GM23338 (cell line): ENCODE measurements around the gene SLC6A13. TPM values are rescaled to one million over a fixed set of nuclear protein-coding genes. Genes with fewer than 3 reads are reported as not detected.

Source experiments
- ATAC-seq: fragments of 200-7000 bp; cut with Tn5 transposase; 3 replicates; pipeline ENCODE4 v1.9.1; 2020
- DNase-seq: peaks from one replicate; pipeline ENCODE4 v3.0.0-alpha.2; 2015; ENCODE audit warnings: low spot score
- H2AFZ ChIP-seq: fragments of 200-600 bp; sonication (generic); 2 replicates; pipeline ENCODE4 v1.8.0; 2016; ENCODE audit warnings: antibody characterized with exemption, mild to moderate bottlenecking, moderate library complexity
- H3F3A ChIP-seq: fragments of 200-600 bp; sonication (generic); replicated peaks from 2 replicates; pipeline ENCODE4 v1.8.0; 2017; ENCODE audit warnings: antibody characterized with exemption, mixed run types, low read depth
- H3K27ac ChIP-seq: fragments of 200-600 bp; sonication (generic); 2 replicates; pipeline ENCODE4 v1.6.1; 2016; ENCODE audit warnings: low read depth
- H3K27me3 ChIP-seq: fragments of 200-600 bp; sonication (generic); 2 replicates; pipeline ENCODE4 v1.8.0; 2016; ENCODE audit warnings: mild to moderate bottlenecking, mixed run types, moderate library complexity; ENCODE audit not compliant: insufficient read depth
- H3K36me3 ChIP-seq: fragments of 200-600 bp; sonication (generic); 2 replicates; pipeline ENCODE4 v1.8.0; 2016; ENCODE audit warnings: mild to moderate bottlenecking; ENCODE audit not compliant: insufficient read depth
- H3K4me1 ChIP-seq: fragments of 200-600 bp; sonication (generic); 2 replicates; pipeline ENCODE4 v1.8.0; 2016; ENCODE audit warnings: mild to moderate bottlenecking, moderate library complexity; ENCODE audit not compliant: insufficient read depth
- H3K4me2 ChIP-seq: fragments of 200-600 bp; sonication (generic); 2 replicates; pipeline ENCODE4 v1.7.1; 2017; ENCODE audit warnings: mixed run types
- H3K4me3 ChIP-seq: fragments of 200-600 bp; sonication (generic); 2 replicates; pipeline ENCODE4 v1.6.1; 2016; ENCODE audit warnings: mixed run types
- H3K79me2 ChIP-seq: fragments of 200-600 bp; sonication (generic); replicated peaks from 2 replicates; pipeline ENCODE4 v1.8.0; 2017; ENCODE audit warnings: mild to moderate bottlenecking; ENCODE audit not compliant: insufficient read depth
- H3K9me2 ChIP-seq: fragments of 200-600 bp; sonication (generic); 2 replicates; pipeline ENCODE4 v1.8.0; 2017; ENCODE audit not compliant: insufficient read depth
- H4K20me1 ChIP-seq: fragments of 200-600 bp; sonication (generic); replicated peaks from 2 replicates; pipeline ENCODE4 v1.8.0; 2017; ENCODE audit warnings: mild to moderate bottlenecking; ENCODE audit not compliant: insufficient read depth
- H3K27ac Mint-ChIP-seq: 2 replicates; pipeline ENCODE4 v1.8.0; 2020; ENCODE audit warnings: inconsistent platforms, mild to moderate bottlenecking, moderate library complexity, mixed read lengths
- H3K27me3 Mint-ChIP-seq: 3 replicates; pipeline ENCODE4 v1.8.0; 2022; ENCODE audit warnings: low read depth, mild to moderate bottlenecking, moderate library complexity, mixed read lengths, inconsistent platforms; ENCODE audit not compliant: insufficient read depth, poor library complexity
- H3K36me3 Mint-ChIP-seq: 3 replicates; pipeline ENCODE4 v1.8.0; 2021; ENCODE audit warnings: low read depth, mild to moderate bottlenecking, inconsistent platforms, moderate library complexity, mixed read lengths
- H3K4me1 Mint-ChIP-seq: 3 replicates; pipeline ENCODE4 v1.8.0; 2020; ENCODE audit warnings: mild to moderate bottlenecking, inconsistent platforms, mixed read lengths
- H3K4me3 Mint-ChIP-seq: 3 replicates; pipeline ENCODE4 v1.8.0; 2021; ENCODE audit warnings: moderate library complexity, mild to moderate bottlenecking, inconsistent platforms, mixed read lengths
- H3K9me3 Mint-ChIP-seq: 3 replicates; pipeline ENCODE4 v1.8.0; 2020; ENCODE audit warnings: moderate library complexity, mild to moderate bottlenecking, inconsistent platforms, mixed read lengths
- CREB1 ChIP-seq: fragments of 250-450 bp; sonication (Bioruptor Pico); IDR thresholded peaks from 2 replicates; pipeline ENCODE4 v1.5.0; 2020; ENCODE audit warnings: low read depth, mild to moderate bottlenecking, moderate library complexity
- EZH2 ChIP-seq: fragments of 200-600 bp; sonication (generic); IDR thresholded peaks from one replicate; pipeline ENCODE4 v1.8.0; 2017; ENCODE audit warnings: antibody characterized with exemption, mild to moderate bottlenecking, low read depth; ENCODE audit not compliant: unreplicated experiment
- JUNB ChIP-seq: IDR thresholded peaks from one replicate; pipeline ENCODE4 v1.6.1; 2016; ENCODE audit warnings: antibody characterized with exemption; ENCODE audit not compliant: unreplicated experiment
- NANOG ChIP-seq: IDR thresholded peaks from 2 replicates; pipeline ENCODE4 v1.6.1; 2016; ENCODE audit warnings: antibody characterized with exemption, borderline replicate concordance
- POLR2AphosphoS5 ChIP-seq: IDR thresholded peaks from 2 replicates; pipeline ENCODE4 v1.6.1; 2016; ENCODE audit warnings: antibody characterized with exemption, low read depth
- STAT1 ChIP-seq: IDR thresholded peaks from one replicate; pipeline ENCODE4 v1.6.1; 2016; ENCODE audit warnings: antibody characterized with exemption; ENCODE audit not compliant: unreplicated experiment
- ZNF114 ChIP-seq: fragments of 250-450 bp; sonication (Bioruptor Pico); IDR thresholded peaks from 2 replicates; pipeline ENCODE4 v1.5.0; 2020; ENCODE audit warnings: mild to moderate bottlenecking, moderate library complexity
- ZNF331 ChIP-seq: fragments of 250-450 bp; sonication (Bioruptor Pico); IDR thresholded peaks from 2 replicates; pipeline ENCODE4 v1.5.0; 2020; ENCODE audit warnings: low read depth, mild to moderate bottlenecking, moderate library complexity
- polyA plus RNA-seq: library from polyadenylated mRNA; unstranded; fragments of >200 nt; fragmentation: Nextera tagmentation; extraction: Ambion mirVana; gene quantifications from 2 replicates; pipeline ENCODE4 v1.2.1, GENCODE V29; 2016
- total RNA-seq: library from RNA; depleted of rRNA; stranded (reverse); fragments of >200 nt; shearing (Covaris generic); gene quantifications from 2 replicates; pipeline ENCODE4 v1.2.3, GENCODE V29; 2014
- TF ChIP-seq, protein P1 (sequence below), 2 experiments: fragments of 200-600 bp in 1 of 2; sonication (generic) in 1 of 2; conservative IDR thresholded peaks; 2 replicates each; pipeline versions ENCODE4 v1.5.1 to v1.6.1; 2016 to 2017; ENCODE audit warnings: antibody characterized with exemption in 2 of 2, low read depth in 2 of 2, mild to moderate bottlenecking in 2 of 2, moderate library complexity in 1 of 2
- TF ChIP-seq, protein P2 (sequence below): IDR thresholded peaks from one replicate; pipeline ENCODE4 v1.6.1; 2018; ENCODE audit warnings: antibody characterized with exemption; ENCODE audit not compliant: unreplicated experiment
- TF ChIP-seq, protein P3 (sequence below): fragments of 250-450 bp; sonication (Bioruptor Pico); IDR thresholded peaks from 2 replicates; pipeline ENCODE4 v1.5.0; 2020; ENCODE audit warnings: mild to moderate bottlenecking, moderate library complexity
- TF ChIP-seq, protein P4 (sequence below): IDR thresholded peaks from 2 replicates; pipeline ENCODE4 v1.6.1; 2016; ENCODE audit warnings: antibody characterized with exemption

The SLC6A13 gene
- total and polyA plus RNA-seq, 2 experiments from 2014 or later, result not detected

DNA sequence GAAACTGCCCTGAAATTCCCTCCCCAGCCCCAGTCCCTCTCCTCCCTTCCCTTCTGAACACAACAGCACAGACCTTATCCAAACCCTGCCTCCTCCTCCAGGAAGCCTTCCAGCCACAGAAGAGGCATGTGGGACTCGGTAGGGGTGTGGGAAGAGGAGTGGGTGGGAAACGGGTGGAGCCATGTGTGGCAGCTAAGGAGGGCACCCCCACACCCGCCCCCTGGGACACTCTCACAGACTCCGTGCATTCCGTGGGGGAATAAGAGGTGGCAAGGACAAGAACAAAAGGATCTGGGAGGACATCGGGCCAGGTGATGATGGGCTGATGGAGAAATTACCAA, 73.0 kb downstream of the SLC6A13 start (continued):
- TF ChIP-seq EZH2 (no peak), STAT1 (no peak)

DNA sequence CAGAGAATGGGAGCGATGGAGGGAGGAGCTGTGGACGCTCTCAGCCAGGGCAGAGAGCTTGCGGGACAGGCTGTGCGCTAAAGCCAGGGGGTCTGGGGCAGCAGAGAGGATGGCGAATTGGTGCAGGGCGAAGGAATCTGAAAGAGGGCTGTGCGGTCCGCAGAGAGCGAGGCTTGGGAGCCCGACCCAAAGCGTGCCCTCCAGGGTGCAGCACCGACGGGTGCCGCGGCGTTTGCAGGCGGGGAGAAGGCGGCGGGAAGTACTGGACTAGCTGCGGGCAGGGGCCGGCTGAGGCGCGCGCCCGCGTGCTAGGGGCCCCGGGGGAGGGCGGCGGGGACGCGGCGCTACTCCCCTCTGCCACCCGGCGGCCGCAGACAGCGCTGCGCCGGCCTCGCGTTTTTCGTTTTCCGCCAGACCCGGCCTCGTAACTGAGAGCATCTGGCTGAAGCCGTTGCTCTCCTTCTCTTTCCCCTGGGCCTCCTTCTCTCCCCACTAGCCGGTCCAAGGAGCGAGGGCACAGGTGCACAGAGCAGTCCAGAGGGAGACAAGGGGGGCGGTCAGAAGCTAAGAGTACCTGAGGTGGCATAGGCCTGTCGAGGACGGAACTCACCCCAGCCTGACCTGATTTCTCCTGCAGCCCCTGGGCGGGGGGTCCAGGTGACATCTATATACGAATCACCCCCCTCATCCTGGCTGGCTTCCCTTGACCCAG, 73.6 kb downstream of the SLC6A13 start:
- Histone ChIP-seq H3K9me2 (no peaks in the 10 kb centered on the region), H4K20me1 (no peaks in the 10 kb centered on the region), H2AFZ (peak overlapping the region; percentile 98), H3K36me3 (no peaks in the 10 kb centered on the region), H3K79me2 (no peaks in the 10 kb centered on the region), H3K4me1 (peaks cover 4% of the 10 kb centered on the region; the same call in 1 of the 2 replicates), H3K27ac (no peak overlapping the region), H3F3A (no peaks in the 10 kb centered on the region), H3K4me3 (peak overlapping the region; percentile 86), H3K4me2 (peak overlapping the region; percentile 93), H3K27me3 (peaks cover 22% of the 10 kb centered on the region; the same call in 1 of the 2 replicates)
- Mint-ChIP-seq H3K4me1 (peaks cover 3% of the 10 kb centered on the region; the same call in 1 of the 3 replicates), H3K27ac (no peak overlapping the region), H3K9me3 (peaks cover 2% of the 10 kb centered on the region; the same call in 2 of the 3 replicates), H3K4me3 (peak overlapping the region; percentile 84), H3K36me3 (no peaks in the 10 kb centered on the region), H3K27me3 (peaks cover 18% of the 10 kb centered on the region)
- TF ChIP-seq POLR2AphosphoS5 (peak; percentile 54; the same call in 1 of the 2 replicates), CREB1 (CRISPR knock-in tag) (peak; percentile 22; the same call in 1 of the 2 replicates), JUNB (no peak), ZNF331 (CRISPR knock-in tag) (no peak), EZH2 (no peak), NANOG (no peak), STAT1 (no peak), ZNF114 (CRISPR knock-in tag) (no peak)
- TF ChIP-seq, protein P1, sequence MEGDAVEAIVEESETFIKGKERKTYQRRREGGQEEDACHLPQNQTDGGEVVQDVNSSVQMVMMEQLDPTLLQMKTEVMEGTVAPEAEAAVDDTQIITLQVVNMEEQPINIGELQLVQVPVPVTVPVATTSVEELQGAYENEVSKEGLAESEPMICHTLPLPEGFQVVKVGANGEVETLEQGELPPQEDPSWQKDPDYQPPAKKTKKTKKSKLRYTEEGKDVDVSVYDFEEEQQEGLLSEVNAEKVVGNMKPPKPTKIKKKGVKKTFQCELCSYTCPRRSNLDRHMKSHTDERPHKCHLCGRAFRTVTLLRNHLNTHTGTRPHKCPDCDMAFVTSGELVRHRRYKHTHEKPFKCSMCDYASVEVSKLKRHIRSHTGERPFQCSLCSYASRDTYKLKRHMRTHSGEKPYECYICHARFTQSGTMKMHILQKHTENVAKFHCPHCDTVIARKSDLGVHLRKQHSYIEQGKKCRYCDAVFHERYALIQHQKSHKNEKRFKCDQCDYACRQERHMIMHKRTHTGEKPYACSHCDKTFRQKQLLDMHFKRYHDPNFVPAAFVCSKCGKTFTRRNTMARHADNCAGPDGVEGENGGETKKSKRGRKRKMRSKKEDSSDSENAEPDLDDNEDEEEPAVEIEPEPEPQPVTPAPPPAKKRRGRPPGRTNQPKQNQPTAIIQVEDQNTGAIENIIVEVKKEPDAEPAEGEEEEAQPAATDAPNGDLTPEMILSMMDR (conservative IDR thresholded peaks at IDR 0.05; ENCODE audit: low read depth in 2 of 2), result peak; percentile 55 to 69
- TF ChIP-seq, protein P2, sequence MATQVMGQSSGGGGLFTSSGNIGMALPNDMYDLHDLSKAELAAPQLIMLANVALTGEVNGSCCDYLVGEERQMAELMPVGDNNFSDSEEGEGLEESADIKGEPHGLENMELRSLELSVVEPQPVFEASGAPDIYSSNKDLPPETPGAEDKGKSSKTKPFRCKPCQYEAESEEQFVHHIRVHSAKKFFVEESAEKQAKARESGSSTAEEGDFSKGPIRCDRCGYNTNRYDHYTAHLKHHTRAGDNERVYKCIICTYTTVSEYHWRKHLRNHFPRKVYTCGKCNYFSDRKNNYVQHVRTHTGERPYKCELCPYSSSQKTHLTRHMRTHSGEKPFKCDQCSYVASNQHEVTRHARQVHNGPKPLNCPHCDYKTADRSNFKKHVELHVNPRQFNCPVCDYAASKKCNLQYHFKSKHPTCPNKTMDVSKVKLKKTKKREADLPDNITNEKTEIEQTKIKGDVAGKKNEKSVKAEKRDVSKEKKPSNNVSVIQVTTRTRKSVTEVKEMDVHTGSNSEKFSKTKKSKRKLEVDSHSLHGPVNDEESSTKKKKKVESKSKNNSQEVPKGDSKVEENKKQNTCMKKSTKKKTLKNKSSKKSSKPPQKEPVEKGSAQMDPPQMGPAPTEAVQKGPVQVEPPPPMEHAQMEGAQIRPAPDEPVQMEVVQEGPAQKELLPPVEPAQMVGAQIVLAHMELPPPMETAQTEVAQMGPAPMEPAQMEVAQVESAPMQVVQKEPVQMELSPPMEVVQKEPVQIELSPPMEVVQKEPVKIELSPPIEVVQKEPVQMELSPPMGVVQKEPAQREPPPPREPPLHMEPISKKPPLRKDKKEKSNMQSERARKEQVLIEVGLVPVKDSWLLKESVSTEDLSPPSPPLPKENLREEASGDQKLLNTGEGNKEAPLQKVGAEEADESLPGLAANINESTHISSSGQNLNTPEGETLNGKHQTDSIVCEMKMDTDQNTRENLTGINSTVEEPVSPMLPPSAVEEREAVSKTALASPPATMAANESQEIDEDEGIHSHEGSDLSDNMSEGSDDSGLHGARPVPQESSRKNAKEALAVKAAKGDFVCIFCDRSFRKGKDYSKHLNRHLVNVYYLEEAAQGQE, result no peak
- TF ChIP-seq, protein P3, sequence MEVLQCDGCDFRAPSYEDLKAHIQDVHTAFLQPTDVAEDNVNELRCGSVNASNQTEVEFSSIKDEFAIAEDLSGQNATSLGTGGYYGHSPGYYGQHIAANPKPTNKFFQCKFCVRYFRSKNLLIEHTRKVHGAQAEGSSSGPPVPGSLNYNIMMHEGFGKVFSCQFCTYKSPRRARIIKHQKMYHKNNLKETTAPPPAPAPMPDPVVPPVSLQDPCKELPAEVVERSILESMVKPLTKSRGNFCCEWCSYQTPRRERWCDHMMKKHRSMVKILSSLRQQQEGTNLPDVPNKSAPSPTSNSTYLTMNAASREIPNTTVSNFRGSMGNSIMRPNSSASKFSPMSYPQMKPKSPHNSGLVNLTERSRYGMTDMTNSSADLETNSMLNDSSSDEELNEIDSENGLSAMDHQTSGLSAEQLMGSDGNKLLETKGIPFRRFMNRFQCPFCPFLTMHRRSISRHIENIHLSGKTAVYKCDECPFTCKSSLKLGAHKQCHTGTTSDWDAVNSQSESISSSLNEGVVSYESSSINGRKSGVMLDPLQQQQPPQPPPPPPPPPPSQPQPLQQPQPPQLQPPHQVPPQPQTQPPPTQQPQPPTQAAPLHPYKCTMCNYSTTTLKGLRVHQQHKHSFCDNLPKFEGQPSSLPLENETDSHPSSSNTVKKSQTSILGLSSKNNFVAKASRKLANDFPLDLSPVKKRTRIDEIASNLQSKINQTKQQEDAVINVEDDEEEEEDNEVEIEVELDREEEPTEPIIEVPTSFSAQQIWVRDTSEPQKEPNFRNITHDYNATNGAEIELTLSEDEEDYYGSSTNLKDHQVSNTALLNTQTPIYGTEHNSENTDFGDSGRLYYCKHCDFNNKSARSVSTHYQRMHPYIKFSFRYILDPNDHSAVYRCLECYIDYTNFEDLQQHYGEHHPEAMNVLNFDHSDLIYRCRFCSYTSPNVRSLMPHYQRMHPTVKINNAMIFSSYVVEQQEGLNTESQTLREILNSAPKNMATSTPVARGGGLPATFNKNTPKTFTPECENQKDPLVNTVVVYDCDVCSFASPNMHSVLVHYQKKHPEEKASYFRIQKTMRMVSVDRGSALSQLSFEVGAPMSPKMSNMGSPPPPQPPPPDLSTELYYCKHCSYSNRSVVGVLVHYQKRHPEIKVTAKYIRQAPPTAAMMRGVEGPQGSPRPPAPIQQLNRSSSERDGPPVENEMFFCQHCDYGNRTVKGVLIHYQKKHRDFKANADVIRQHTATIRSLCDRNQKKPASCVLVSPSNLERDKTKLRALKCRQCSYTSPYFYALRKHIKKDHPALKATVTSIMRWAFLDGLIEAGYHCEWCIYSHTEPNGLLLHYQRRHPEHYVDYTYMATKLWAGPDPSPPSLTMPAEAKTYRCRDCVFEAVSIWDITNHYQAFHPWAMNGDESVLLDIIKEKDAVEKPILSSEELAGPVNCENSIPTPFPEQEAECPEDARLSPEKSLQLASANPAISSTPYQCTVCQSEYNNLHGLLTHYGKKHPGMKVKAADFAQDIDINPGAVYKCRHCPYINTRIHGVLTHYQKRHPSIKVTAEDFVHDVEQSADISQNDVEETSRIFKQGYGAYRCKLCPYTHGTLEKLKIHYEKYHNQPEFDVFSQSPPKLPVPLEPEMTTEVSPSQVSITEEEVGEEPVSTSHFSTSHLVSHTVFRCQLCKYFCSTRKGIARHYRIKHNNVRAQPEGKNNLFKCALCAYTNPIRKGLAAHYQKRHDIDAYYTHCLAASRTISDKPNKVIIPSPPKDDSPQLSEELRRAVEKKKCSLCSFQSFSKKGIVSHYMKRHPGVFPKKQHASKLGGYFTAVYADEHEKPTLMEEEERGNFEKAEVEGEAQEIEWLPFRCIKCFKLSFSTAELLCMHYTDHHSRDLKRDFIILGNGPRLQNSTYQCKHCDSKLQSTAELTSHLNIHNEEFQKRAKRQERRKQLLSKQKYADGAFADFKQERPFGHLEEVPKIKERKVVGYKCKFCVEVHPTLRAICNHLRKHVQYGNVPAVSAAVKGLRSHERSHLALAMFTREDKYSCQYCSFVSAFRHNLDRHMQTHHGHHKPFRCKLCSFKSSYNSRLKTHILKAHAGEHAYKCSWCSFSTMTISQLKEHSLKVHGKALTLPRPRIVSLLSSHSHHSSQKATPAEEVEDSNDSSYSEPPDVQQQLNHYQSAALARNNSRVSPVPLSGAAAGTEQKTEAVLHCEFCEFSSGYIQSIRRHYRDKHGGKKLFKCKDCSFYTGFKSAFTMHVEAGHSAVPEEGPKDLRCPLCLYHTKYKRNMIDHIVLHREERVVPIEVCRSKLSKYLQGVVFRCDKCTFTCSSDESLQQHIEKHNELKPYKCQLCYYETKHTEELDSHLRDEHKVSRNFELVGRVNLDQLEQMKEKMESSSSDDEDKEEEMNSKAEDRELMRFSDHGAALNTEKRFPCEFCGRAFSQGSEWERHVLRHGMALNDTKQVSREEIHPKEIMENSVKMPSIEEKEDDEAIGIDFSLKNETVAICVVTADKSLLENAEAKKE, result no peak
- TF ChIP-seq, protein P4, sequence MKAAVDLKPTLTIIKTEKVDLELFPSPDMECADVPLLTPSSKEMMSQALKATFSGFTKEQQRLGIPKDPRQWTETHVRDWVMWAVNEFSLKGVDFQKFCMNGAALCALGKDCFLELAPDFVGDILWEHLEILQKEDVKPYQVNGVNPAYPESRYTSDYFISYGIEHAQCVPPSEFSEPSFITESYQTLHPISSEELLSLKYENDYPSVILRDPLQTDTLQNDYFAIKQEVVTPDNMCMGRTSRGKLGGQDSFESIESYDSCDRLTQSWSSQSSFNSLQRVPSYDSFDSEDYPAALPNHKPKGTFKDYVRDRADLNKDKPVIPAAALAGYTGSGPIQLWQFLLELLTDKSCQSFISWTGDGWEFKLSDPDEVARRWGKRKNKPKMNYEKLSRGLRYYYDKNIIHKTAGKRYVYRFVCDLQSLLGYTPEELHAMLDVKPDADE, result no peak
- DNase-seq (peak; percentile 89), ATAC-seq (peak; percentile 90)
